GM12872 (cell line): Measurements from ENCODE around the gene MYBPH.

Source experiments
- TF ChIP-seq, protein P1 (sequence below): IDR thresholded peaks from 3 replicates; pipeline ENCODE4 v1.5.1; 2011; ENCODE audit warnings: low read depth, mild to moderate bottlenecking, low read length, moderate library complexity; ENCODE audit not compliant: insufficient read depth

Gene MYBPH

DNA sequence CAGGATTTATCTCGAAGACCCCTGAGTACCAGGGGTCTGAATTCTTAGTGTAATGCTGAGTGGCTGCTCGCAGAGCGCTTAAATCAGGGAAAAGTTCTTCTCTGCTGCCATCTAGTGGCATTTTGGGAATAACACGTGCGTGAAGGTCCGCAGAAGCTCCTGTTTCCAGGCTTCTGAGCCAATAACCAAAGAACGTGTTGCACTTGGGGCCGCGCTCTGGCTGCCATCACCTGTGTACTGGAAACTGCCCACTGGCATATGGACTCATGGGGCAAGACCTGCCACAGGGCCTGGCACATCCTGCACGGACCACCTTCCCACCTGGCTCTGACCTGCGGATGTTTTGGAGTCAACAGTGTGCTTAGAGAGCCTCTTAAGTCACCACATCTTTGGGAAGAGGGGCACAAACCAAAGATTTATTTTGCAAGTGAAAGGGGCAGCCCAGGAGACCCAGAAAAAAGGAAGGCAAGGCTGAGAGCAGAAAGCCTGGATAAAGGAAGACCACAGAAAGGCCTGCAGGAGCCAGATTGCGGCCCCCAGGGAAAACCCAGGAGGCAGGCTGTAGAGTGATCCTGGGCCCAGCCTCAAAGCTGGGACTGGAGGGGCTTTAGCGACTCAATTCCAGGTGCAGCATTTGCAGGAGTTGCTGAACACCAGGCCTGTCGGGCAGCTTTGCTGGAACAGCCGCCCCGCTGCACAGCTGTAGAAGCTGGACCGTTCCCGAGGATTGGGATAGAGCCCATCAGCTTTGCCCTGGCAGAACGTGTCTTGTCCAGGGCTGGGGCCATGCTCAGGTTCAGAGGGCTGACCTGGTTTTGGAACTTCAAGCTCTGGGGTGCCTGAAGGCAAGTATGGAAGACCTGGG is 40.9 kb upstream of the MYBPH start:
- TF ChIP-seq, protein P1, sequence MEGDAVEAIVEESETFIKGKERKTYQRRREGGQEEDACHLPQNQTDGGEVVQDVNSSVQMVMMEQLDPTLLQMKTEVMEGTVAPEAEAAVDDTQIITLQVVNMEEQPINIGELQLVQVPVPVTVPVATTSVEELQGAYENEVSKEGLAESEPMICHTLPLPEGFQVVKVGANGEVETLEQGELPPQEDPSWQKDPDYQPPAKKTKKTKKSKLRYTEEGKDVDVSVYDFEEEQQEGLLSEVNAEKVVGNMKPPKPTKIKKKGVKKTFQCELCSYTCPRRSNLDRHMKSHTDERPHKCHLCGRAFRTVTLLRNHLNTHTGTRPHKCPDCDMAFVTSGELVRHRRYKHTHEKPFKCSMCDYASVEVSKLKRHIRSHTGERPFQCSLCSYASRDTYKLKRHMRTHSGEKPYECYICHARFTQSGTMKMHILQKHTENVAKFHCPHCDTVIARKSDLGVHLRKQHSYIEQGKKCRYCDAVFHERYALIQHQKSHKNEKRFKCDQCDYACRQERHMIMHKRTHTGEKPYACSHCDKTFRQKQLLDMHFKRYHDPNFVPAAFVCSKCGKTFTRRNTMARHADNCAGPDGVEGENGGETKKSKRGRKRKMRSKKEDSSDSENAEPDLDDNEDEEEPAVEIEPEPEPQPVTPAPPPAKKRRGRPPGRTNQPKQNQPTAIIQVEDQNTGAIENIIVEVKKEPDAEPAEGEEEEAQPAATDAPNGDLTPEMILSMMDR, result peak; percentile 69

DNA sequence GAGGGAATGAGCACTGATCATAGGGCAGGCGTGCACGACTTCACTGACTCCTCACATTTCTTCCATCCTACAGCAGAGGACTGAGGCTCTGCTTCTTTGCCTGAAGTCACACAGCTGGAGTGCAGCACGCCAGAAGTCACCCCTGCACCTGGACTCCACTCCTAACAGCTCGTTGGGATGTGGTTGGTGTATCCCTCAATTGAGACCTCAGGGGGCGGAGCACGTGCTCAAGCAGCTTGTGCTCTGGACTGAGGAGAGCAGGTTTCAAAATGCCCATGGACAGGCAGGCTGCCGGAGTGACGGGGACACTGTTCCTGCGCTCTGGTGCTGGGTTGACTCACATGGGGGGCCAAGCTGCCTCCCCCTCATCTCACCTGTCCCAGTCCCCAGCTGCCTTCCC is 39.9 kb upstream of the MYBPH start:
- TF ChIP-seq, protein P1, result no peak

DNA sequence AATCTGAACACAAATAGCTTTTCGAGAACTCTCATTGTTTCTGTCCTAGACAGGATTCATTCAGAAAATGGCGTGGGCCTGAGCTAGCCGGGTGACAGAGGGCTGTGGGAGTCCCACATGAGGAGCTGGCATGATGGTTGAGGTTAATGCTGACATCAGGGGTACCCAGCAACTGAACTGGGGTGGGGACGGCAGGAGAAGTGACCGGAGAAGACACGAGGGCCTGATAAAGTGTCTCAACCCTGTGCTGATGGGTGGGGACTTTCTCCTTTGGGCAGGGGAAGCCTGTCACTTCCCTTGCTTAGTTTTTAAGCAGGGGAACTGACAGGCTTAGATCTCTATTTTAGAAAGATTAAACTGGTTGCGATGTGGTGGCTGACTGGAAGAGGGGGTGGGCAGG is 39.2 kb upstream of the MYBPH start:
- TF ChIP-seq, protein P1, result no peak

DNA sequence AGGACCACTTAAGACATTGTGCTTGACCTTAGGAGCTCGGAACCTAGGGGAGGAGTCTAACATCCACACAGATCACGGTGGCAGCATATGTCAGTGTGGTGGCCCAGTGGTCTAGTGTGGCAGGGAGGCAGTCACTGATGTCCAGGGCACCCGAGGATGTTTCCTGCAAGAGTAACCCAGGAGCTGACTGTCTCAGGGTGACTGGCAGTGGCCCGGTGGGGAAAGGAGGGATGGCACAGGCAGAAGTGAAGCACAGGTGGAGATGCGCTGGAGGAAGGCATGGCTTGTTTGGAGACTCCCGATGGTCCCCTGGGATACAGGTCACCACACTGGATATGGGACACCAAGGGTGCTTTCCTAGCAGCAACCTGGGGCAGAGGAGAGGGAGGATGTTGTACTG is 37.5 kb upstream of the MYBPH start:
- TF ChIP-seq, protein P1, result no peak

DNA sequence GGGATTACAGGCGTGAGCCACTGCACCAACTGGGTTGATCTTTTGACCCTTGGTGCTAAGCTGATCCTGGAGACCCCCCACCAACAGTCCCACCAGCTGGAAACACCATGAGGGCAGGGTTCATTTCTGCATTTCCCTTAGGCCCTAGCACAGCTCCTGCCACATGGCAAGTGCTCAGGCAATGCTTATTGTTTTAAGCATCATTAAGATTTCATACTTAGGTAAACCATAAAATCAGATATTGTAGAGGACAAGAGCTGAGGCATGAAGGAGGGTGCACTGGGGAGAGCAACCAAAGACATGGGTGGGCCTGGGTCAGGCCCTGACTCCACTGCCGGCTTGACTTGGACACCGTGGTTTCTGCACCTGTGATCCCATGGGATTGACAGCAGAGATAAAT is 36.2 kb upstream of the MYBPH start:
- TF ChIP-seq, protein P1, result no peak

DNA sequence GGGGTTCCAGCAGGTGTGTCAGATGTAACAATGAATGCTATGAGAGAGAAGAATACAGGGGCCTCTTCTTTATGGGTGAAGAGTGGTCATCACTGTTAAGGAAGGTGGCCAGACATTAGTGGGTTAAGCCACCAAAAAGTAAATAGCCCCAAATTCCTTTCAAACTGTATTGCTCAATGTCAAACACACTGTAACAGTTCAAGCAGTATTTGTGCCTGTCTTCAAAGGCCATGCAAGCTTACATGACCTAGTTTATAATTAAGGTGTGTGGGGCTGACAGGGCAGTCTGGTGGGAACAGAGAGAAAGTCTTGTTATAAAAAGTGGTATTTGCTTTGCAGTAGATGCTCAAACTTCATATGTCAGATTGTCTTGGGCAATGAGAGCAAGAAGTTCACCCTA is 35.4 kb upstream of the MYBPH start:
- TF ChIP-seq, protein P1, result no peak

DNA sequence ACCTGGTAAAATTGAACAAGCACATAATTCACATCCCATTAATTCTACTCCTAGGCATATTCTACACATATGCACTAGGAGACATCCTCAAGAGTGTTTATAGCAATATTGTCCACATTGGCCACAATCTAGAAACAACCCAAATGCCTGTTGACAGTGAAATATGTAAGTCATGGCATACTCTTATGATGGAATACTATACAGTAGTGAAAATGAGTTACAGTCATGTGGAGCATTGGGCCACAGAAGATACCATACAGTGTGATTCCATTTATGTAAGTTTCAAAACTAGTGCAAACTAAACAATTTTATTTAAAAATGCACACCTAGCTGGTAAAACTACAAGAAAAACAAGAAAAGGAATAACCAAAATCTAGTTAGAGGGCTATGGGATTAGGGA is 34.7 kb upstream of the MYBPH start:
- TF ChIP-seq, protein P1, result no peak

DNA sequence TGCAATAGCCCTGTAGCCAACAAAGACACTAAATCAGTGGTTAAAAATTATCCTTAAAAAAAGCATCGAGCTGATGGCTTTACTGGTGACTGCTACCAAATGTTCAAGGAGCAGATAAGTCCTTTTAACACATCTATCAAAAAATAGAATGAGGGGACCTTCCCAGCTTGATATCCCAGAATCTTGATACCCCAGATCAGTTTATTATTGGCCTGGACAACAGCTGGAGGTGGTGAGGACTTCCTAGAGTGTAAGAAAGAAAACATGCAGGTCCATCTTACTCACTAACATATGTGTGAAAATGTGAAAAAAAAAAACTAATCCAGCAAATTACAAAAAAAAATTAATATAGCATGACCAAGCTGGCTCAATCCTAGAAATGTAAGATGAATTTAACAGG is 32.6 kb upstream of the MYBPH start:
- TF ChIP-seq, protein P1, result no peak
